CD4-positive, alpha-beta T cell treated with Interleukin-1 beta for 1 hour (primary cell): ENCODE measurements around the gene PLEKHG4.

ENCODE experiments used
- DNase-seq, 2 donors: peaks; one replicate each; pipeline ENCODE4 v3.0.0-alpha.2; 2020 to 2022

The PLEKHG4 gene

GRCh38 chr16:67265834-67266233 is 13.5 kb upstream of the PLEKHG4 start:
- DNase-seq, result no peak

GRCh38 chr16:67268136-67268579 is 11.2 kb upstream of the PLEKHG4 start:
- DNase-seq, result no peak

- DNase-seq, result no peak
Observed at GRCh38 chr16:67269766-67270165, 9.6 kb upstream of the PLEKHG4 start.

GRCh38 chr16:67270931-67271338 is 8.4 kb upstream of the PLEKHG4 start:
- DNase-seq, result no peak

GRCh38 chr16:67271446-67271845 is 7.9 kb upstream of the PLEKHG4 start:
- DNase-seq, result no peak

- no peak for DNase-seq
Observed at GRCh38 chr16:67275321-67275720, 4.0 kb upstream of the PLEKHG4 start.

GRCh38 chr16:67277294-67277998 is 1.9 kb upstream of the PLEKHG4 start:
- DNase-seq, result no peak

- DNase-seq, result no peak
Observed at GRCh38 chr16:67277999-67278772, 1.1 kb upstream of the PLEKHG4 start.

- peak; percentile 18 to 44 for DNase-seq
Observed at GRCh38 chr16:67278773-67279295, 498 bp upstream of the PLEKHG4 start.

- DNase-seq, result no peak
Observed at GRCh38 chr16:67280090-67281015, 1.0 kb downstream of the PLEKHG4 start.

- DNase-seq, result no peak
Observed at GRCh38 chr16:67281536-67282446, 2.5 kb downstream of the PLEKHG4 start.

- no peak for DNase-seq
Observed at GRCh38 chr16:67282447-67282805, 3.1 kb downstream of the PLEKHG4 start.

GRCh38 chr16:67283039-67283825 is 3.9 kb downstream of the PLEKHG4 start:
- DNase-seq, result no peak

- no peak for DNase-seq
Observed at GRCh38 chr16:67283826-67284555, 4.7 kb downstream of the PLEKHG4 start.

GRCh38 chr16:67284699-67285646 is 5.6 kb downstream of the PLEKHG4 start:
- no peak for DNase-seq

- no peak for DNase-seq
Observed at GRCh38 chr16:67286441-67287235, 7.3 kb downstream of the PLEKHG4 start.

GRCh38 chr16:67287960-67288359 is 8.6 kb downstream of the PLEKHG4 start:
- DNase-seq, result no peak

GRCh38 chr16:67291461-67291860 is 12.1 kb downstream of the PLEKHG4 start:
- no peak for DNase-seq
